ENCODE data around the gene BANK1.

DNA sequence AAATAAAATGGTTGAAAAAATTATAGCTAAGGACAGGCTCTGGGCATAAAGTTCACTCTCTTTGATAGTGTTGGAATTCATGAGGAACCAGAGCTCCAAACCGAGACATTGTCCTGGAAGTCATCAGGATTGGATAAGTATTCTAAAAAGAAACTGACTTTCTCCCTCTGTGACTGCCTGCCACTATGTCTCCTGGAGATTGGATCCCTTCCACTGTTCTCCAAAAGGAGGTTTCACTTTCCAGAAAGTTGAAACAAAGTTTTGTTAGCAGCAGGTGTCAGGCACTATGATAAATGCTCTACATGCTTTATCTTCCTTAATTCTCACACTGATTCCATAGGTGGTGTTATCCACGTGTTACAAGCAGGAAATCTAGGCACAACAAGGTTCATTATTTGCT, 16.8 kb downstream of the BANK1 start:
- TF ChIP-seq ZNF510 (tag by site-specific recombination; IDR thresholded peaks at IDR 0.05; ENCODE audit: insufficient replicate concordance) (no peak), ZEB2 (tag by site-specific recombination; IDR thresholded peaks at IDR 0.05) (no peak), ZNF155 (tag by site-specific recombination; IDR thresholded peaks at IDR 0.05) (no peak), ZNF610 (tag by site-specific recombination; IDR thresholded peaks at IDR 0.05; ENCODE audit: borderline replicate concordance) (no peak), ZNF654 (tag by site-specific recombination; IDR thresholded peaks at IDR 0.05; ENCODE audit: low read depth) (no peak), ZNF184 (tag by site-specific recombination; IDR thresholded peaks at IDR 0.05) (no peak)
- TF ChIP-seq, protein P1, sequence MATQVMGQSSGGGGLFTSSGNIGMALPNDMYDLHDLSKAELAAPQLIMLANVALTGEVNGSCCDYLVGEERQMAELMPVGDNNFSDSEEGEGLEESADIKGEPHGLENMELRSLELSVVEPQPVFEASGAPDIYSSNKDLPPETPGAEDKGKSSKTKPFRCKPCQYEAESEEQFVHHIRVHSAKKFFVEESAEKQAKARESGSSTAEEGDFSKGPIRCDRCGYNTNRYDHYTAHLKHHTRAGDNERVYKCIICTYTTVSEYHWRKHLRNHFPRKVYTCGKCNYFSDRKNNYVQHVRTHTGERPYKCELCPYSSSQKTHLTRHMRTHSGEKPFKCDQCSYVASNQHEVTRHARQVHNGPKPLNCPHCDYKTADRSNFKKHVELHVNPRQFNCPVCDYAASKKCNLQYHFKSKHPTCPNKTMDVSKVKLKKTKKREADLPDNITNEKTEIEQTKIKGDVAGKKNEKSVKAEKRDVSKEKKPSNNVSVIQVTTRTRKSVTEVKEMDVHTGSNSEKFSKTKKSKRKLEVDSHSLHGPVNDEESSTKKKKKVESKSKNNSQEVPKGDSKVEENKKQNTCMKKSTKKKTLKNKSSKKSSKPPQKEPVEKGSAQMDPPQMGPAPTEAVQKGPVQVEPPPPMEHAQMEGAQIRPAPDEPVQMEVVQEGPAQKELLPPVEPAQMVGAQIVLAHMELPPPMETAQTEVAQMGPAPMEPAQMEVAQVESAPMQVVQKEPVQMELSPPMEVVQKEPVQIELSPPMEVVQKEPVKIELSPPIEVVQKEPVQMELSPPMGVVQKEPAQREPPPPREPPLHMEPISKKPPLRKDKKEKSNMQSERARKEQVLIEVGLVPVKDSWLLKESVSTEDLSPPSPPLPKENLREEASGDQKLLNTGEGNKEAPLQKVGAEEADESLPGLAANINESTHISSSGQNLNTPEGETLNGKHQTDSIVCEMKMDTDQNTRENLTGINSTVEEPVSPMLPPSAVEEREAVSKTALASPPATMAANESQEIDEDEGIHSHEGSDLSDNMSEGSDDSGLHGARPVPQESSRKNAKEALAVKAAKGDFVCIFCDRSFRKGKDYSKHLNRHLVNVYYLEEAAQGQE (tag by site-specific recombination; IDR thresholded peaks at IDR 0.05), result no peak
- TF ChIP-seq, protein P2, sequence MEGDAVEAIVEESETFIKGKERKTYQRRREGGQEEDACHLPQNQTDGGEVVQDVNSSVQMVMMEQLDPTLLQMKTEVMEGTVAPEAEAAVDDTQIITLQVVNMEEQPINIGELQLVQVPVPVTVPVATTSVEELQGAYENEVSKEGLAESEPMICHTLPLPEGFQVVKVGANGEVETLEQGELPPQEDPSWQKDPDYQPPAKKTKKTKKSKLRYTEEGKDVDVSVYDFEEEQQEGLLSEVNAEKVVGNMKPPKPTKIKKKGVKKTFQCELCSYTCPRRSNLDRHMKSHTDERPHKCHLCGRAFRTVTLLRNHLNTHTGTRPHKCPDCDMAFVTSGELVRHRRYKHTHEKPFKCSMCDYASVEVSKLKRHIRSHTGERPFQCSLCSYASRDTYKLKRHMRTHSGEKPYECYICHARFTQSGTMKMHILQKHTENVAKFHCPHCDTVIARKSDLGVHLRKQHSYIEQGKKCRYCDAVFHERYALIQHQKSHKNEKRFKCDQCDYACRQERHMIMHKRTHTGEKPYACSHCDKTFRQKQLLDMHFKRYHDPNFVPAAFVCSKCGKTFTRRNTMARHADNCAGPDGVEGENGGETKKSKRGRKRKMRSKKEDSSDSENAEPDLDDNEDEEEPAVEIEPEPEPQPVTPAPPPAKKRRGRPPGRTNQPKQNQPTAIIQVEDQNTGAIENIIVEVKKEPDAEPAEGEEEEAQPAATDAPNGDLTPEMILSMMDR (tag by site-specific recombination; IDR thresholded peaks at IDR 0.05), result no peak
- TF ChIP-seq, protein P3, sequence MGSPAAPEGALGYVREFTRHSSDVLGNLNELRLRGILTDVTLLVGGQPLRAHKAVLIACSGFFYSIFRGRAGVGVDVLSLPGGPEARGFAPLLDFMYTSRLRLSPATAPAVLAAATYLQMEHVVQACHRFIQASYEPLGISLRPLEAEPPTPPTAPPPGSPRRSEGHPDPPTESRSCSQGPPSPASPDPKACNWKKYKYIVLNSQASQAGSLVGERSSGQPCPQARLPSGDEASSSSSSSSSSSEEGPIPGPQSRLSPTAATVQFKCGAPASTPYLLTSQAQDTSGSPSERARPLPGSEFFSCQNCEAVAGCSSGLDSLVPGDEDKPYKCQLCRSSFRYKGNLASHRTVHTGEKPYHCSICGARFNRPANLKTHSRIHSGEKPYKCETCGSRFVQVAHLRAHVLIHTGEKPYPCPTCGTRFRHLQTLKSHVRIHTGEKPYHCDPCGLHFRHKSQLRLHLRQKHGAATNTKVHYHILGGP (tag by site-specific recombination; IDR thresholded peaks at IDR 0.05), result no peak
- TF ChIP-seq, protein P4, sequence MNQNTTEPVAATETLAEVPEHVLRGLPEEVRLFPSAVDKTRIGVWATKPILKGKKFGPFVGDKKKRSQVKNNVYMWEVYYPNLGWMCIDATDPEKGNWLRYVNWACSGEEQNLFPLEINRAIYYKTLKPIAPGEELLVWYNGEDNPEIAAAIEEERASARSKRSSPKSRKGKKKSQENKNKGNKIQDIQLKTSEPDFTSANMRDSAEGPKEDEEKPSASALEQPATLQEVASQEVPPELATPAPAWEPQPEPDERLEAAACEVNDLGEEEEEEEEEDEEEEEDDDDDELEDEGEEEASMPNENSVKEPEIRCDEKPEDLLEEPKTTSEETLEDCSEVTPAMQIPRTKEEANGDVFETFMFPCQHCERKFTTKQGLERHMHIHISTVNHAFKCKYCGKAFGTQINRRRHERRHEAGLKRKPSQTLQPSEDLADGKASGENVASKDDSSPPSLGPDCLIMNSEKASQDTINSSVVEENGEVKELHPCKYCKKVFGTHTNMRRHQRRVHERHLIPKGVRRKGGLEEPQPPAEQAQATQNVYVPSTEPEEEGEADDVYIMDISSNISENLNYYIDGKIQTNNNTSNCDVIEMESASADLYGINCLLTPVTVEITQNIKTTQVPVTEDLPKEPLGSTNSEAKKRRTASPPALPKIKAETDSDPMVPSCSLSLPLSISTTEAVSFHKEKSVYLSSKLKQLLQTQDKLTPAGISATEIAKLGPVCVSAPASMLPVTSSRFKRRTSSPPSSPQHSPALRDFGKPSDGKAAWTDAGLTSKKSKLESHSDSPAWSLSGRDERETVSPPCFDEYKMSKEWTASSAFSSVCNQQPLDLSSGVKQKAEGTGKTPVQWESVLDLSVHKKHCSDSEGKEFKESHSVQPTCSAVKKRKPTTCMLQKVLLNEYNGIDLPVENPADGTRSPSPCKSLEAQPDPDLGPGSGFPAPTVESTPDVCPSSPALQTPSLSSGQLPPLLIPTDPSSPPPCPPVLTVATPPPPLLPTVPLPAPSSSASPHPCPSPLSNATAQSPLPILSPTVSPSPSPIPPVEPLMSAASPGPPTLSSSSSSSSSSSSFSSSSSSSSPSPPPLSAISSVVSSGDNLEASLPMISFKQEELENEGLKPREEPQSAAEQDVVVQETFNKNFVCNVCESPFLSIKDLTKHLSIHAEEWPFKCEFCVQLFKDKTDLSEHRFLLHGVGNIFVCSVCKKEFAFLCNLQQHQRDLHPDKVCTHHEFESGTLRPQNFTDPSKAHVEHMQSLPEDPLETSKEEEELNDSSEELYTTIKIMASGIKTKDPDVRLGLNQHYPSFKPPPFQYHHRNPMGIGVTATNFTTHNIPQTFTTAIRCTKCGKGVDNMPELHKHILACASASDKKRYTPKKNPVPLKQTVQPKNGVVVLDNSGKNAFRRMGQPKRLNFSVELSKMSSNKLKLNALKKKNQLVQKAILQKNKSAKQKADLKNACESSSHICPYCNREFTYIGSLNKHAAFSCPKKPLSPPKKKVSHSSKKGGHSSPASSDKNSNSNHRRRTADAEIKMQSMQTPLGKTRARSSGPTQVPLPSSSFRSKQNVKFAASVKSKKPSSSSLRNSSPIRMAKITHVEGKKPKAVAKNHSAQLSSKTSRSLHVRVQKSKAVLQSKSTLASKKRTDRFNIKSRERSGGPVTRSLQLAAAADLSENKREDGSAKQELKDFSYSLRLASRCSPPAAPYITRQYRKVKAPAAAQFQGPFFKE (tag by site-specific recombination; IDR thresholded peaks at IDR 0.05; ENCODE audit: borderline replicate concordance), result no peak
- TF ChIP-seq, protein P5, sequence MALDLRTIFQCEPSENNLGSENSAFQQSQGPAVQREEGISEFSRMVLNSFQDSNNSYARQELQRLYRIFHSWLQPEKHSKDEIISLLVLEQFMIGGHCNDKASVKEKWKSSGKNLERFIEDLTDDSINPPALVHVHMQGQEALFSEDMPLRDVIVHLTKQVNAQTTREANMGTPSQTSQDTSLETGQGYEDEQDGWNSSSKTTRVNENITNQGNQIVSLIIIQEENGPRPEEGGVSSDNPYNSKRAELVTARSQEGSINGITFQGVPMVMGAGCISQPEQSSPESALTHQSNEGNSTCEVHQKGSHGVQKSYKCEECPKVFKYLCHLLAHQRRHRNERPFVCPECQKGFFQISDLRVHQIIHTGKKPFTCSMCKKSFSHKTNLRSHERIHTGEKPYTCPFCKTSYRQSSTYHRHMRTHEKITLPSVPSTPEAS (tag by site-specific recombination; IDR thresholded peaks at IDR 0.05), result no peak
- TF ChIP-seq, protein P6, sequence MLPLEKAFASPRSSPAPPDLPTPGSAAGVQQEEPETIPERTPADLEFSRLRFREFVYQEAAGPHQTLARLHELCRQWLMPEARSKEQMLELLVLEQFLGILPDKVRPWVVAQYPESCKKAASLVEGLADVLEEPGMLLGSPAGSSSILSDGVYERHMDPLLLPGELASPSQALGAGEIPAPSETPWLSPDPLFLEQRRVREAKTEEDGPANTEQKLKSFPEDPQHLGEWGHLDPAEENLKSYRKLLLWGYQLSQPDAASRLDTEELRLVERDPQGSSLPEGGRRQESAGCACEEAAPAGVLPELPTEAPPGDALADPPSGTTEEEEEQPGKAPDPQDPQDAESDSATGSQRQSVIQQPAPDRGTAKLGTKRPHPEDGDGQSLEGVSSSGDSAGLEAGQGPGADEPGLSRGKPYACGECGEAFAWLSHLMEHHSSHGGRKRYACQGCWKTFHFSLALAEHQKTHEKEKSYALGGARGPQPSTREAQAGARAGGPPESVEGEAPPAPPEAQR (tag by site-specific recombination; IDR thresholded peaks at IDR 0.05), result no peak

Data from HEK293 (cell line).